Left lung (tissue), 10 donors: ENCODE results near the gene WDR31. TPM values are rescaled to one million over a fixed set of nuclear protein-coding genes. Genes with fewer than 3 reads are reported as not detected.

ENCODE experiments used
- ATAC-seq: fragments of 200-7000 bp; cut with Tn5 transposase; one replicate; pipeline ENCODE4 v1.9.1; 2020; ENCODE audit warnings: moderate library complexity
- DNase-seq, 4 donors: peaks; one replicate each; pipeline ENCODE4 v3.0.0-alpha.2; 2013 to 2020
- H3K27ac ChIP-seq, 2 donors: fragments of 200-600 bp; sonication (generic) in 1 of 2; one replicate each; pipeline versions ENCODE4 v1.5.0 to v1.8.0; 2020 to 2021
- H3K27me3 ChIP-seq, 2 donors: fragments of 200-600 bp; sonication (generic) in 1 of 2; one replicate each; pipeline versions ENCODE4 v1.5.0 to v1.8.0; 2020 to 2021
- H3K36me3 ChIP-seq, 2 donors: fragments of 200-600 bp; sonication (generic) in 1 of 2; one replicate each; pipeline versions ENCODE4 v1.5.0 to v1.8.0; 2020 to 2021
- H3K4me1 ChIP-seq, 2 donors: fragments of 200-600 bp; one replicate each; pipeline ENCODE4 v1.8.0; 2021
- H3K4me3 ChIP-seq, 2 donors: fragments of 200-600 bp; sonication (generic) in 1 of 2; one replicate each; pipeline versions ENCODE4 v1.5.0 to v1.8.0; 2020 to 2021; ENCODE audit warnings: mild to moderate bottlenecking in 1 of 2
- H3K9me3 ChIP-seq, 2 donors: fragments of 200-600 bp; sonication (generic) in 1 of 2; one replicate each; pipeline versions ENCODE4 v1.5.0 to v1.8.0; 2020 to 2021
- CTCF ChIP-seq, 2 donors: fragments of 200-600 bp; sonication (generic) in 1 of 2; IDR thresholded peaks; one replicate each; pipeline versions ENCODE4 v1.5.0 to v1.8.0; 2021; ENCODE audit warnings: antibody characterized with exemption in 2 of 2
- intact Hi-C, 2 donors: fragments of 100-400 bp; cut with DNase I; formaldehyde crosslinking; loops; one replicate each; pipeline versions ENCODE4 v1.11.2 to v1.14.2; 2022
- polyA plus RNA-seq, 6 donors: library from polyadenylated mRNA; unstranded; fragments of 120-200 nt; gene quantifications; one replicate each; pipeline ENCODE4 v1.2.1, GENCODE V29; 2013; ENCODE audit not compliant: insufficient read length in 6 of 6
- total RNA-seq, 2 donors: library from RNA; stranded (reverse); fragmentation: NEBNext Ultra II Directional; extraction: Animal tissue kit (Norgen Biotek cat#: 25700); gene quantifications; one replicate each; pipeline ENCODE4 v1.2.1, GENCODE V29; 2021
- donor health status: DM: no; HTN: yes; CAD: no.
- donor health status: DM: no; HTN: no; CAD: no.

The WDR31 gene
- total and polyA plus RNA-seq, 8 donors: 3.5 to 8.0 (median 6.3) TPM

- no peak for ATAC-seq
- peaks cover 4 to 18% of the 10 kb centered on the region in 2 donors for H3K4me1 ChIP-seq
- no peak for TF ChIP-seq CTCF (IDR thresholded peaks at IDR 0.05)
- no peak overlapping the region for H3K4me3 ChIP-seq
- DNase-seq: no peak
- no peak overlapping the region for H3K27ac ChIP-seq
- H3K36me3 ChIP-seq: no peaks in the 10 kb centered on the region
- intact Hi-C loops: no loop called here
- no peaks in the 10 kb centered on the region for H3K9me3 ChIP-seq
- no peaks in the 10 kb centered on the region for H3K27me3 ChIP-seq
These were observed 2.4 kb downstream of the WDR31 start for GRCh38 chr9:113337714-113338113.

- ATAC-seq: no peak
- DNase-seq: no peak
- no peak overlapping the region for H3K27ac ChIP-seq
- no peaks in the 10 kb centered on the region for H3K4me1 ChIP-seq
- intact Hi-C loops: no loop called here
- H3K36me3 ChIP-seq: no peaks in the 10 kb centered on the region
- no peaks in the 10 kb centered on the region for H3K27me3 ChIP-seq
- no peak overlapping the region for H3K4me3 ChIP-seq
- TF ChIP-seq CTCF (IDR thresholded peaks at IDR 0.05): no peak
- no peaks in the 10 kb centered on the region for H3K9me3 ChIP-seq
These were observed 8.3 kb downstream of the WDR31 start for GRCh38 chr9:113331780-113332179.

GRCh38 chr9:113328045-113328782 lies 11.9 kb downstream of the WDR31 start:
- intact Hi-C loops: no loop called here
- TF ChIP-seq CTCF (IDR thresholded peaks at IDR 0.05): no peak
- ATAC-seq (no peak), DNase-seq (no peak)
- H3K4me3 ChIP-seq: no peak overlapping the region
- H3K4me1 ChIP-seq: no peaks in the 10 kb centered on the region
- no peak overlapping the region for H3K27ac ChIP-seq
- H3K27me3 ChIP-seq: no peaks in the 10 kb centered on the region
- no peaks in the 10 kb centered on the region for H3K36me3 ChIP-seq
- no peaks in the 10 kb centered on the region for H3K9me3 ChIP-seq

- Histone ChIP-seq H3K4me3 (no peak overlapping the region), H3K36me3 (no peaks in the 10 kb centered on the region), H3K27ac (no peak overlapping the region), H3K27me3 (no peaks in the 10 kb centered on the region), H3K4me1 (no peaks in the 10 kb centered on the region), H3K9me3 (no peaks in the 10 kb centered on the region)
- no peak for TF ChIP-seq CTCF (IDR thresholded peaks at IDR 0.05)
- DNase-seq: no peak
- no peak for ATAC-seq
- intact Hi-C loops: no loop called here
These were observed 13.8 kb downstream of the WDR31 start for GRCh38 chr9:113326230-113326629.

- intact Hi-C loops: no loop called here
These were observed 17.4 kb downstream of the WDR31 start for GRCh38 chr9:113322671-113323070.

More at GRCh38 chr9:113322671-113323070, 17.4 kb downstream of the WDR31 start:
- H3K9me3 ChIP-seq: no peaks in the 10 kb centered on the region
- ATAC-seq (no peak), DNase-seq (no peak)
- no peak for TF ChIP-seq CTCF (IDR thresholded peaks at IDR 0.05)
- H3K36me3 ChIP-seq: peaks cover 0 to 3% of the 10 kb centered on the region in 2 donors
- no peak overlapping the region for H3K4me3 ChIP-seq
- H3K27me3 ChIP-seq: no peaks in the 10 kb centered on the region
- no peaks in the 10 kb centered on the region for H3K4me1 ChIP-seq
- H3K27ac ChIP-seq: no peak overlapping the region
